HCT116 (cell line): ENCODE measurements around the gene FOXO6.

Source experiments
- EZH2phosphoT487 ChIP-seq: fragments of 200-600 bp; IDR thresholded peaks from 2 replicates; pipeline ENCODE4 v1.6.1; 2018; ENCODE audit warnings: antibody characterized with exemption, borderline replicate concordance
- JUND ChIP-seq: IDR thresholded peaks from 2 replicates; pipeline ENCODE4 v1.6.1; 2012
- POLR2A ChIP-seq: IDR thresholded peaks from 2 replicates; pipeline ENCODE4 v1.7.0; 2011; ENCODE audit warnings: borderline replicate concordance; ENCODE audit not compliant: insufficient read depth, insufficient read length; ENCODE audit errors: extremely low read depth
- POLR2AphosphoS5 ChIP-seq: IDR thresholded peaks from 2 replicates; pipeline ENCODE4 v1.6.1; 2011; ENCODE audit warnings: mild to moderate bottlenecking, low read depth, low read length, moderate library complexity
- RAD21 ChIP-seq: IDR thresholded peaks from 2 replicates; pipeline ENCODE4 v1.6.1; 2012; ENCODE audit warnings: low read depth, mild to moderate bottlenecking
- SP1 ChIP-seq: IDR thresholded peaks from 2 replicates; pipeline ENCODE4 v1.6.1; 2012; ENCODE audit warnings: low read depth
- TF ChIP-seq, protein P1 (sequence below), 3 experiments: fragments of 200-600 bp in 1 of 3; sonication (generic) in 1 of 3; IDR thresholded peaks in 2 of 3; conservative IDR thresholded peaks in 1 of 3; 2 replicates each; pipeline ENCODE4 v1.5.1; 2012 to 2017; ENCODE audit warnings: low read depth in 2 of 3, low read length in 2 of 3, antibody characterized with exemption in 1 of 3, borderline replicate concordance in 1 of 3, control low read depth in 1 of 3, mild to moderate bottlenecking in 1 of 3, mixed read lengths in 1 of 3, mixed run types in 1 of 3, moderate library complexity in 1 of 3; ENCODE audit not compliant: insufficient read depth in 1 of 3
- TF ChIP-seq, protein P2 (sequence below): IDR thresholded peaks from 2 replicates; pipeline ENCODE4 v1.6.1; 2011; ENCODE audit warnings: mild to moderate bottlenecking, low read length, moderate library complexity; ENCODE audit not compliant: insufficient replicate concordance; ENCODE audit errors: extremely low read depth
- TF ChIP-seq, protein P3 (sequence below): IDR thresholded peaks from 2 replicates; pipeline ENCODE4 v1.6.1; 2012
- TF ChIP-seq, protein P4 (sequence below): IDR thresholded peaks from 2 replicates; pipeline ENCODE4 v1.6.1; 2012; ENCODE audit warnings: low read depth
- TF ChIP-seq, protein P5 (sequence below): IDR thresholded peaks from 2 replicates; pipeline ENCODE4 v1.6.1; 2012

DNA sequence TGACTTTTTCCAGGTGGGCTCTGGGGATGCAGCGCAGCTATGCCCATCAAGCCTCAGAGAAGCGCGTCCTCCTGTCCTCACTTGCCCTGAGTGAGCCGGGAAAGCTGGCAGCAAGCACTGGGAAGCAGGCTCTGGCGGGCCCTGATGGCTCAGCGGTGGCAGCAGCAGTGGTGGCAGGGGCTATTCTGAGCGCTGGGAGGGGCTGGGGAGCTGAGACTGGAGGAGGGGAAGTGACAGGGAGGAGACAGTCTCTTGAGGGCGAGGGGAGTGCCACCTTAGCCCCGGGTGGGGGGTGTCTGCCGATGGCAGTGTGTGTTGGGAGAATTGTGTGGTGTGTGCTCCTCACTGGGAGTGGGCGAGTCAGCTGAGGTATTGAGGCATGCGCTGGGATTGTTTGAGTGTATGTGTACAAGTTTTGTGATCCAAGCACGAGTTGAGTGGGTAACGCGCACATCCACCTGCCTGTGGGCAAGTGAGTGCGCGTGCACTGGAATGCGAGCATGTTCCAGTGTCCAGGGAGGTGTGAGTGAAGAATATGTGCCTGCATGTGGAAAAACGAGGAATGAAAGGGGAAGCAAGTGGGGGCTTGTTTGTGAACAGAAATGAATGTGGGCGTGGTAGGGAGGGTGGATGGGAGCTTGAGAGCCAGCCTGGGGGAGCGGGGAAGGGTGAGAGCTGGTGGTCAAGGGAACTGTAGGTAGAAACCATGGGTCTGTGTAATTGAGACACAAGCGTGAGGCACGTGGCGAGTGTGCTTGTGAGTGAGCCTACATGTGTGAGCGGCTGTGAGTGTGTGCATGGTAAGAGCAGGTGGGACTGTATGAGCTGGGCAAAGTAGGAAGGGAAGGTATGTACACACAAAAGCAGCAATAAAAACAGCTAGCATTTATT, 2.9 kb upstream of the FOXO6 start:
- TF ChIP-seq POLR2A (no peak), SP1 (no peak), POLR2AphosphoS5 (no peak), JUND (no peak), RAD21 (no peak), EZH2phosphoT487 (no peak)
- TF ChIP-seq, protein P1, sequence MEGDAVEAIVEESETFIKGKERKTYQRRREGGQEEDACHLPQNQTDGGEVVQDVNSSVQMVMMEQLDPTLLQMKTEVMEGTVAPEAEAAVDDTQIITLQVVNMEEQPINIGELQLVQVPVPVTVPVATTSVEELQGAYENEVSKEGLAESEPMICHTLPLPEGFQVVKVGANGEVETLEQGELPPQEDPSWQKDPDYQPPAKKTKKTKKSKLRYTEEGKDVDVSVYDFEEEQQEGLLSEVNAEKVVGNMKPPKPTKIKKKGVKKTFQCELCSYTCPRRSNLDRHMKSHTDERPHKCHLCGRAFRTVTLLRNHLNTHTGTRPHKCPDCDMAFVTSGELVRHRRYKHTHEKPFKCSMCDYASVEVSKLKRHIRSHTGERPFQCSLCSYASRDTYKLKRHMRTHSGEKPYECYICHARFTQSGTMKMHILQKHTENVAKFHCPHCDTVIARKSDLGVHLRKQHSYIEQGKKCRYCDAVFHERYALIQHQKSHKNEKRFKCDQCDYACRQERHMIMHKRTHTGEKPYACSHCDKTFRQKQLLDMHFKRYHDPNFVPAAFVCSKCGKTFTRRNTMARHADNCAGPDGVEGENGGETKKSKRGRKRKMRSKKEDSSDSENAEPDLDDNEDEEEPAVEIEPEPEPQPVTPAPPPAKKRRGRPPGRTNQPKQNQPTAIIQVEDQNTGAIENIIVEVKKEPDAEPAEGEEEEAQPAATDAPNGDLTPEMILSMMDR (IDR thresholded peaks at IDR 0.05 in 2 of 3, conservative IDR thresholded peaks at IDR 0.05 in 1 of 3; ENCODE audit: borderline replicate concordance in 1 of 3, insufficient read depth in 1 of 3, low read depth in 2 of 3, low read length in 2 of 3): no peak
- TF ChIP-seq, protein P2, sequence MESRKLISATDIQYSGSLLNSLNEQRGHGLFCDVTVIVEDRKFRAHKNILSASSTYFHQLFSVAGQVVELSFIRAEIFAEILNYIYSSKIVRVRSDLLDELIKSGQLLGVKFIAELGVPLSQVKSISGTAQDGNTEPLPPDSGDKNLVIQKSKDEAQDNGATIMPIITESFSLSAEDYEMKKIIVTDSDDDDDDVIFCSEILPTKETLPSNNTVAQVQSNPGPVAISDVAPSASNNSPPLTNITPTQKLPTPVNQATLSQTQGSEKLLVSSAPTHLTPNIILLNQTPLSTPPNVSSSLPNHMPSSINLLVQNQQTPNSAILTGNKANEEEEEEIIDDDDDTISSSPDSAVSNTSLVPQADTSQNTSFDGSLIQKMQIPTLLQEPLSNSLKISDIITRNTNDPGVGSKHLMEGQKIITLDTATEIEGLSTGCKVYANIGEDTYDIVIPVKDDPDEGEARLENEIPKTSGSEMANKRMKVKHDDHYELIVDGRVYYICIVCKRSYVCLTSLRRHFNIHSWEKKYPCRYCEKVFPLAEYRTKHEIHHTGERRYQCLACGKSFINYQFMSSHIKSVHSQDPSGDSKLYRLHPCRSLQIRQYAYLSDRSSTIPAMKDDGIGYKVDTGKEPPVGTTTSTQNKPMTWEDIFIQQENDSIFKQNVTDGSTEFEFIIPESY: no peak
- TF ChIP-seq, protein P3, sequence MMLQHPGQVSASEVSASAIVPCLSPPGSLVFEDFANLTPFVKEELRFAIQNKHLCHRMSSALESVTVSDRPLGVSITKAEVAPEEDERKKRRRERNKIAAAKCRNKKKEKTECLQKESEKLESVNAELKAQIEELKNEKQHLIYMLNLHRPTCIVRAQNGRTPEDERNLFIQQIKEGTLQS: no peak
- TF ChIP-seq, protein P4, sequence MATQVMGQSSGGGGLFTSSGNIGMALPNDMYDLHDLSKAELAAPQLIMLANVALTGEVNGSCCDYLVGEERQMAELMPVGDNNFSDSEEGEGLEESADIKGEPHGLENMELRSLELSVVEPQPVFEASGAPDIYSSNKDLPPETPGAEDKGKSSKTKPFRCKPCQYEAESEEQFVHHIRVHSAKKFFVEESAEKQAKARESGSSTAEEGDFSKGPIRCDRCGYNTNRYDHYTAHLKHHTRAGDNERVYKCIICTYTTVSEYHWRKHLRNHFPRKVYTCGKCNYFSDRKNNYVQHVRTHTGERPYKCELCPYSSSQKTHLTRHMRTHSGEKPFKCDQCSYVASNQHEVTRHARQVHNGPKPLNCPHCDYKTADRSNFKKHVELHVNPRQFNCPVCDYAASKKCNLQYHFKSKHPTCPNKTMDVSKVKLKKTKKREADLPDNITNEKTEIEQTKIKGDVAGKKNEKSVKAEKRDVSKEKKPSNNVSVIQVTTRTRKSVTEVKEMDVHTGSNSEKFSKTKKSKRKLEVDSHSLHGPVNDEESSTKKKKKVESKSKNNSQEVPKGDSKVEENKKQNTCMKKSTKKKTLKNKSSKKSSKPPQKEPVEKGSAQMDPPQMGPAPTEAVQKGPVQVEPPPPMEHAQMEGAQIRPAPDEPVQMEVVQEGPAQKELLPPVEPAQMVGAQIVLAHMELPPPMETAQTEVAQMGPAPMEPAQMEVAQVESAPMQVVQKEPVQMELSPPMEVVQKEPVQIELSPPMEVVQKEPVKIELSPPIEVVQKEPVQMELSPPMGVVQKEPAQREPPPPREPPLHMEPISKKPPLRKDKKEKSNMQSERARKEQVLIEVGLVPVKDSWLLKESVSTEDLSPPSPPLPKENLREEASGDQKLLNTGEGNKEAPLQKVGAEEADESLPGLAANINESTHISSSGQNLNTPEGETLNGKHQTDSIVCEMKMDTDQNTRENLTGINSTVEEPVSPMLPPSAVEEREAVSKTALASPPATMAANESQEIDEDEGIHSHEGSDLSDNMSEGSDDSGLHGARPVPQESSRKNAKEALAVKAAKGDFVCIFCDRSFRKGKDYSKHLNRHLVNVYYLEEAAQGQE: no peak
- TF ChIP-seq, protein P5, sequence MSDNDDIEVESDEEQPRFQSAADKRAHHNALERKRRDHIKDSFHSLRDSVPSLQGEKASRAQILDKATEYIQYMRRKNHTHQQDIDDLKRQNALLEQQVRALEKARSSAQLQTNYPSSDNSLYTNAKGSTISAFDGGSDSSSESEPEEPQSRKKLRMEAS: no peak
